CD4-positive, alpha-beta T cell (primary cell): ENCODE measurements around the gene PRDM8. TPM values are rescaled to one million over a fixed set of nuclear protein-coding genes. Genes with fewer than 3 reads are reported as not detected.
A peak's percentile ranks its signal among the peaks of the same experiment; 100 is the strongest.

ENCODE experiments used
- ATAC-seq: fragments of 200-7000 bp; cut with Tn5 transposase; one replicate; pipeline ENCODE4 v1.10.0; 2022; ENCODE audit warnings: mild to moderate bottlenecking; ENCODE audit not compliant: poor library complexity
- CTCF ChIA-PET: fragments of 350-600 bp; sonication (Branson Sonifier 250); formaldehyde crosslinking; loops from one replicate; lab custom pipeline; 2021; ENCODE audit warnings: antibody characterized with exemption, inconsistent platforms; lab: Charles Lee
- POLR2A ChIA-PET: fragments of 350-600 bp; sonication (Branson Sonifier 250); formaldehyde crosslinking; loops from one replicate; lab custom pipeline; 2021; ENCODE audit warnings: antibody characterized with exemption, inconsistent platforms; lab: Charles Lee
- DNase-seq, 14 experiments: peaks; one replicate each; pipeline ENCODE4 v3.0.0-alpha.2; 2013 to 2020; ENCODE audit warnings: mixed read lengths in 2 of 14
- H3K27ac ChIP-seq, 2 donors: one replicate each; pipeline versions ENCODE4 v1.5.1 to v1.7.0; 2013; ENCODE audit warnings: low read length in 2 of 2, low read depth in 1 of 2, mild to moderate bottlenecking in 1 of 2
- H3K27me3 ChIP-seq, 2 experiments: 1 replicate in 1 of 2; 2 replicates in 1 of 2; pipeline versions ENCODE4 v1.6.1 to v1.7.0; 2013; ENCODE audit warnings: low read length in 2 of 2, control low read depth in 1 of 2, mild to moderate bottlenecking in 1 of 2, moderate library complexity in 1 of 2; ENCODE audit not compliant: insufficient read depth in 2 of 2, control insufficient read depth in 1 of 2
- H3K36me3 ChIP-seq: one replicate; pipeline ENCODE4 v1.6.1; 2013; ENCODE audit warnings: low read length, control low read depth; ENCODE audit not compliant: insufficient read depth
- H3K4me1 ChIP-seq: one replicate; pipeline ENCODE4 v1.6.1; 2013; ENCODE audit warnings: low read length, control low read depth; ENCODE audit not compliant: insufficient read depth
- H3K4me3 ChIP-seq: one replicate; pipeline ENCODE4 v1.5.1; 2013; ENCODE audit warnings: mild to moderate bottlenecking, low read length, moderate library complexity
- H3K9me3 ChIP-seq, 2 experiments: 1 replicate in 1 of 2; 2 replicates in 1 of 2; pipeline versions ENCODE4 v1.6.1 to v1.7.0; 2013; ENCODE audit warnings: low read length in 2 of 2, mild to moderate bottlenecking in 2 of 2, control low read depth in 1 of 2, moderate library complexity in 1 of 2; ENCODE audit not compliant: control insufficient read depth in 1 of 2, insufficient read depth in 1 of 2
- H3K27ac Mint-ChIP-seq: one replicate; pipeline ENCODE4 v1.8.0; 2020; ENCODE audit warnings: mixed read lengths
- H3K27me3 Mint-ChIP-seq: one replicate; pipeline ENCODE4 v1.8.0; 2021; ENCODE audit warnings: mixed read lengths
- H3K36me3 Mint-ChIP-seq: one replicate; pipeline ENCODE4 v1.8.0; 2021; ENCODE audit warnings: low read depth, mixed read lengths
- H3K4me1 Mint-ChIP-seq: one replicate; pipeline ENCODE4 v1.8.0; 2021; ENCODE audit warnings: low read depth, mixed read lengths
- H3K4me3 Mint-ChIP-seq: one replicate; pipeline ENCODE4 v1.8.0; 2020; ENCODE audit warnings: mild to moderate bottlenecking, mixed read lengths
- H3K9me3 Mint-ChIP-seq: one replicate; pipeline ENCODE4 v1.8.0; 2020; ENCODE audit warnings: mixed read lengths
- CTCF ChIP-seq: fragments of 200-600 bp; IDR thresholded peaks from one replicate; pipeline ENCODE4 v1.8.0; 2022; ENCODE audit warnings: antibody characterized with exemption, mild to moderate bottlenecking
- intact Hi-C, 2 experiments: fragments of 100-400 bp; cut with DNase I in 1 of 2; cut with micrococcal nuclease in 1 of 2; formaldehyde crosslinking; loops; one replicate each; pipeline versions ENCODE4 v1.15.1 to v1.9.0; 2023 to 2025; cut with DNase I, micrococcal nuclease
- total RNA-seq, 174 experiments: library from RNA in 2 of 174; stranded (reverse) in 2 of 174; gene quantifications; one replicate each; pipeline ENCODE4 v1.2.3 and lab custom pipeline; 2021 to 2026

Gene PRDM8
- total RNA-seq, 2 experiments from 2014 or later: 4.2 to 5.1 TPM

GRCh38 chr4:80206521-80207171, 9.3 kb downstream of the PRDM8 start:
- H3K27me3 Mint-ChIP-seq: peaks cover 13% of the 10 kb centered on the region
- H3K27ac Mint-ChIP-seq: no peak overlapping the region
- peaks cover 9% of the 10 kb centered on the region for H3K4me1 Mint-ChIP-seq
- TF ChIP-seq CTCF: no peak
- H3K27me3 ChIP-seq: no peaks in the 10 kb centered on the region
- DNase-seq (peak in 1 of 14 experiments; percentile 22), ATAC-seq (no peak)
- intact Hi-C loops: loop anchor here (5.0 to 10.0 kb wide), 2 partner anchors 848 to 1264 kb away; no protein-coding TSS in a partner anchor
- CTCF ChIA-PET: interaction anchor here (1.1 kb wide), 1 partner anchor 129 kb away, joined by 3 read pairs; no protein-coding TSS in a partner anchor
- H3K36me3 ChIP-seq: no peaks in the 10 kb centered on the region
- H3K4me1 ChIP-seq: peaks cover 9% of the 10 kb centered on the region
- POLR2A ChIA-PET: no interaction called here
- peaks cover 5% of the 10 kb centered on the region for H3K36me3 Mint-ChIP-seq
- H3K4me3 Mint-ChIP-seq: no peak overlapping the region
- H3K9me3 ChIP-seq: no peaks in the 10 kb centered on the region
- no peak overlapping the region for H3K27ac ChIP-seq
- no peaks in the 10 kb centered on the region for H3K9me3 Mint-ChIP-seq
- no peak overlapping the region for H3K4me3 ChIP-seq

DNA sequence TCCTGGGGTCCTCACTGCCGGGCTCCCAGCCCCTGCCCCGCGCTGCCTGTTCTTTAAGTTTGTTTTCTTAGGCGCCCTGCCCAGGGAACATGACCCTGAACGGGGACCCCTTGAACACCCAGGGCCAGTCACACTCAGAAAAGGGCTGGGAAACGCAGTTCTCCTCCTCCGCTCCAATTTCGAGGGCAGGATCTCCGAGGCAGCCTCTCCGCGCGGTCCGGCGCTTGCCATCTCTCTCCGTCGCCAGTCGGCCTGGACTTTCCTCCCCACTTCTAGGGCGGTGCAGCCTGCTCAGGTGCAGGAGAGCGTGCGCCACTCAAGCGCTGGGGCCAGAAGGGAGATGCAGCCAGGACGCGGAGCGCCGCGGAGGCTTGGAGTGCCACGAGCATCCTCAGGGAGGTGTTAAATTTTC, 9.9 kb downstream of the PRDM8 start:
- intact Hi-C loops: loop anchor here (5.0 to 10.0 kb wide), 2 partner anchors 848 to 1265 kb away; no protein-coding TSS in a partner anchor
- no peak overlapping the region for H3K4me3 Mint-ChIP-seq
- H3K9me3 ChIP-seq: no peaks in the 10 kb centered on the region

DNA sequence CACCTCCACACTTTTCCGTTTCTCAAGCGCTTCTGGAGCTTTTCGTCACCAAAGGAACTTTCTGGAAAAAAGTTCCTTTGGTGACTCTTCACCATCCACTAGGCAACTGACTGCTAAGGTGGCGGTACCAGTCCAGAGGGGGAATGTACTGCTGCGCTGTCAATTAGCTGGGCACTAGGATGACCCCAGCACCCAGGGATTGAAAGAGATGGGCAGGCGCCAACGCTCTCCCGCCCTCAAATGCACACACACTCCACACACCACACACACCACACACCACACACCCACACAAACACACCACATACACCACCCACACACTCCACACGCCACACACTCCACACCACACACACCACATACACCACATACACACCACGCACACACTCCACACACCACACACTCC, 10.4 kb downstream of the PRDM8 start:
- no peak overlapping the region for H3K4me3 Mint-ChIP-seq
- H3K27me3 Mint-ChIP-seq: peaks cover 13% of the 10 kb centered on the region
- H3K9me3 ChIP-seq: no peaks in the 10 kb centered on the region
- H3K4me3 ChIP-seq: no peak overlapping the region
- ATAC-seq (no peak), DNase-seq (no peak)
- H3K9me3 Mint-ChIP-seq: no peaks in the 10 kb centered on the region
- H3K27ac ChIP-seq: no peak overlapping the region
- H3K4me1 Mint-ChIP-seq: peaks cover 6% of the 10 kb centered on the region
- ChIA-PET CTCF (no interaction called here), POLR2A (no interaction called here)
- no peak overlapping the region for H3K27ac Mint-ChIP-seq
- intact Hi-C loops: loop anchor here (5.0 to 10.0 kb wide), 2 partner anchors 847 to 1265 kb away; no protein-coding TSS in a partner anchor
- TF ChIP-seq CTCF: no peak
- peaks cover 5% of the 10 kb centered on the region for H3K36me3 Mint-ChIP-seq
- H3K36me3 ChIP-seq: no peaks in the 10 kb centered on the region
- no peaks in the 10 kb centered on the region for H3K27me3 ChIP-seq
- H3K4me1 ChIP-seq: peaks cover 4% of the 10 kb centered on the region

More for the DNA sequence above, 9.9 kb downstream of the PRDM8 start:
- ChIA-PET POLR2A (no interaction called here), CTCF (no interaction called here)
- peaks cover 4% of the 10 kb centered on the region for H3K4me1 ChIP-seq
- ATAC-seq (no peak), DNase-seq (no peak)
- no peak overlapping the region for H3K27ac Mint-ChIP-seq
- H3K4me1 Mint-ChIP-seq: peaks cover 6% of the 10 kb centered on the region
- H3K4me3 ChIP-seq: no peak overlapping the region
- H3K36me3 Mint-ChIP-seq: peaks cover 5% of the 10 kb centered on the region
- H3K27me3 ChIP-seq: no peaks in the 10 kb centered on the region
- H3K27me3 Mint-ChIP-seq: peaks cover 13% of the 10 kb centered on the region
- no peak overlapping the region for H3K27ac ChIP-seq
- H3K36me3 ChIP-seq: no peaks in the 10 kb centered on the region
- TF ChIP-seq CTCF: no peak
- H3K9me3 Mint-ChIP-seq: no peaks in the 10 kb centered on the region
